Measurements from ENCODE around the gene FAT1. TPM values are rescaled to one million over a fixed set of nuclear protein-coding genes. Genes with fewer than 3 reads are reported as not detected.

The FAT1 gene
- total and polyA plus RNA-seq, 2 donors (not counting 3 experiments of a cell fraction or from before 2014, with no cell fraction given): 9.2 to 9.8 TPM

DNA sequence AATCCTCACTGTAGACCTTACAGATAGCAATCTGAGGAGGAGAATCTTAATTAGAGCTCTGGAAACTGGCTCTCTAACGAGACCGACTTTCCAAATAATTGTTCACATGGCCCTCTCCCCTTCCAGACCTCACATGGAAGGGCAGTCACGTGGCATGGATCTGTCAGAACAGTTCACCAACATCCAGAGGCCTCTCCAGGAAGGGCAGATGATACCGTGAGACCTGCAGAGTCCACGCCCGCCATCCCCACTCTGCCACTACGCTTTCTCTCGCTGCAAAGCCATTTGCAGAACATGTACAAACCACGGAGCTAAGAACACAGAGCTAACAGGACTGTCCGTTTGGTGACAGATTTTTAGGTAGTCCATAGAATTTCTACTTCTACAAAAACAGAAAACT lies 20.7 kb downstream of the FAT1 start:
- no peaks in the 10 kb centered on the region for H3K27me3 ChIP-seq (ENCODE audit: control insufficient read depth in 2 of 2, insufficient read depth in 2 of 2, low read length in 2 of 2)
- no peaks in the 10 kb centered on the region for H3K36me3 ChIP-seq (ENCODE audit: control insufficient read depth in 2 of 2, extremely low read depth in 1 of 2, insufficient read depth in 2 of 2, low read length in 2 of 2)
- DNase-seq (ENCODE audit: low read depth, low spot score) (no peak), FAIRE-seq (no peak)
- H3K79me2 ChIP-seq (ENCODE audit: control insufficient read depth, insufficient read depth, low read length): no peaks in the 10 kb centered on the region
- no peaks in the 10 kb centered on the region for H4K20me1 ChIP-seq (replicated peaks; ENCODE audit: control insufficient read depth, extremely low read depth, insufficient read depth, low read length)
- dilution Hi-C loops (cut with MboI; ENCODE audit: extremely low pct_ligation_motif_present, low sequenced_read_pairs) (no loop called here), intact Hi-C loops (cut with micrococcal nuclease) (no loop called here)
- no peak overlapping the region for H3K4me3 ChIP-seq (replicated peaks in 1 of 3; ENCODE audit: insufficient read depth in 1 of 3, low read depth in 1 of 3, low read length in 3 of 3)
- H3K9me1 ChIP-seq (replicated peaks; ENCODE audit: control insufficient read depth, extremely low read depth, insufficient read depth, low read length): no peaks in the 10 kb centered on the region
- TF ChIP-seq, protein P1, sequence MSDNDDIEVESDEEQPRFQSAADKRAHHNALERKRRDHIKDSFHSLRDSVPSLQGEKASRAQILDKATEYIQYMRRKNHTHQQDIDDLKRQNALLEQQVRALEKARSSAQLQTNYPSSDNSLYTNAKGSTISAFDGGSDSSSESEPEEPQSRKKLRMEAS (IDR thresholded peaks at IDR 0.05; ENCODE audit: insufficient read depth, insufficient read length): no peak
- no peak for TF ChIP-seq JUN (IDR thresholded peaks at IDR 0.05; ENCODE audit: borderline replicate concordance, insufficient read depth, insufficient read length, low read depth)
- TF ChIP-seq GATA2 (IDR thresholded peaks at IDR 0.05; ENCODE audit: insufficient read depth, insufficient read length, low read depth, low read length): no peak
- no peak for TF ChIP-seq EZH2 (IDR thresholded peaks at IDR 0.05; ENCODE audit: borderline replicate concordance, low read depth, low read length, severe bottlenecking)
- TF ChIP-seq, protein P2, sequence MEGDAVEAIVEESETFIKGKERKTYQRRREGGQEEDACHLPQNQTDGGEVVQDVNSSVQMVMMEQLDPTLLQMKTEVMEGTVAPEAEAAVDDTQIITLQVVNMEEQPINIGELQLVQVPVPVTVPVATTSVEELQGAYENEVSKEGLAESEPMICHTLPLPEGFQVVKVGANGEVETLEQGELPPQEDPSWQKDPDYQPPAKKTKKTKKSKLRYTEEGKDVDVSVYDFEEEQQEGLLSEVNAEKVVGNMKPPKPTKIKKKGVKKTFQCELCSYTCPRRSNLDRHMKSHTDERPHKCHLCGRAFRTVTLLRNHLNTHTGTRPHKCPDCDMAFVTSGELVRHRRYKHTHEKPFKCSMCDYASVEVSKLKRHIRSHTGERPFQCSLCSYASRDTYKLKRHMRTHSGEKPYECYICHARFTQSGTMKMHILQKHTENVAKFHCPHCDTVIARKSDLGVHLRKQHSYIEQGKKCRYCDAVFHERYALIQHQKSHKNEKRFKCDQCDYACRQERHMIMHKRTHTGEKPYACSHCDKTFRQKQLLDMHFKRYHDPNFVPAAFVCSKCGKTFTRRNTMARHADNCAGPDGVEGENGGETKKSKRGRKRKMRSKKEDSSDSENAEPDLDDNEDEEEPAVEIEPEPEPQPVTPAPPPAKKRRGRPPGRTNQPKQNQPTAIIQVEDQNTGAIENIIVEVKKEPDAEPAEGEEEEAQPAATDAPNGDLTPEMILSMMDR (IDR thresholded peaks at IDR 0.05; ENCODE audit: extremely low read depth in 1 of 2, insufficient read depth in 1 of 2, low read depth in 1 of 2, low read length in 2 of 2): no peak
- TF ChIP-seq POLR2A (IDR thresholded peaks at IDR 0.05; ENCODE audit: low read depth, low read length): no peak
- TF ChIP-seq MYC (IDR thresholded peaks at IDR 0.05; ENCODE audit: low read depth, low read length): no peak
- TF ChIP-seq FOS (IDR thresholded peaks at IDR 0.05; ENCODE audit: borderline replicate concordance, insufficient read depth, low read length): no peak
- no peak for TF ChIP-seq POLR2AphosphoS5 (IDR thresholded peaks at IDR 0.05; ENCODE audit: insufficient read depth, low read depth, low read length)
- no peaks in the 10 kb centered on the region for H3K4me1 ChIP-seq (ENCODE audit: control insufficient read depth, extremely low read depth, insufficient read depth, low read length)
- no peaks in the 10 kb centered on the region for H3K9me3 ChIP-seq (replicated peaks; ENCODE audit: control insufficient read depth, insufficient read depth, low read length)
- POLR2A ChIA-PET: no interaction called here
- H3K9ac ChIP-seq (replicated peaks; ENCODE audit: extremely low read depth, insufficient read depth, low read length): no peak overlapping the region
- no peak overlapping the region for H3K4me2 ChIP-seq (ENCODE audit: insufficient read depth, low read length)
- no TSS peak for BruUV-seq (replicated peaks)
- H2AFZ ChIP-seq (ENCODE audit: low read depth, low read length): no peak overlapping the region
- H3K27ac ChIP-seq (ENCODE audit: insufficient read depth, low read depth, low read length): no peak overlapping the region
- CTCF ChIA-PET: no interaction called here
